T-cell (primary cell): ENCODE measurements around the gene LRRC25. TPM values are rescaled to one million over a fixed set of nuclear protein-coding genes. Genes with fewer than 3 reads are reported as not detected.
"Not testable (repeated sequence)": the region's sequence is repeated elsewhere in the genome, so short reads cannot be mapped to it uniquely, and the experiment has no call there.

Source experiments
- ATAC-seq, 4 experiments: fragments of 200-7000 bp in 3 of 4; fragments of 150-1000 bp in 1 of 4; cut with Tn5 transposase; replicated peaks in 1 of 4; 1 replicate in 3 of 4; 2 replicates in 1 of 4; pipeline ENCODE4 v1.10.0; 2021; ENCODE audit warnings: moderate library complexity in 3 of 4, mild to moderate bottlenecking in 2 of 4, moderate number of reproducible peaks in 1 of 4
- CTCF ChIA-PET, 2 donors: fragments of 300-600 bp; sonication (Branson Sonifier 250); formaldehyde crosslinking; loops; one replicate each; lab custom pipeline; 2022; ENCODE audit warnings: antibody characterized with exemption in 2 of 2; lab: Charles Lee
- POLR2A ChIA-PET, 2 donors: fragments of 300-600 bp; sonication (Branson Sonifier 250); formaldehyde crosslinking; loops; one replicate each; lab custom pipeline; 2022; ENCODE audit warnings: antibody characterized with exemption in 2 of 2; lab: Charles Lee
- DNase-seq, 35 experiments: peaks; one replicate each; pipeline versions ENCODE4 v3.0.0 to v3.0.0-alpha.2; 2013 to 2023
- H3K27ac ChIP-seq: one replicate; pipeline ENCODE4 v1.5.1; 2013; ENCODE audit warnings: low read length
- H3K27me3 ChIP-seq, 2 experiments: replicated peaks in 1 of 2; 1 replicate in 1 of 2; 2 replicates in 1 of 2; pipeline versions ENCODE4 v1.6.1 to v1.7.0; 2013; ENCODE audit warnings: low read length in 1 of 2, mixed read lengths in 1 of 2; ENCODE audit not compliant: control insufficient read depth in 2 of 2, insufficient read depth in 2 of 2; ENCODE audit errors: extremely low read depth in 1 of 2
- H3K36me3 ChIP-seq, 2 donors: 1 replicate in 1 of 2; 2 replicates in 1 of 2; pipeline versions ENCODE4 v1.6.1 to v1.7.0; 2013; ENCODE audit warnings: low read length in 1 of 2; ENCODE audit not compliant: control insufficient read depth in 2 of 2, insufficient read depth in 1 of 2; ENCODE audit errors: extremely low read depth in 1 of 2
- H3K4me1 ChIP-seq, 2 experiments: 1 replicate in 1 of 2; 2 replicates in 1 of 2; pipeline versions ENCODE4 v1.6.1 to v1.7.0; 2013; ENCODE audit warnings: low read length in 2 of 2, mixed read lengths in 1 of 2; ENCODE audit not compliant: insufficient read depth in 2 of 2, control insufficient read depth in 1 of 2; ENCODE audit errors: extremely low read depth in 1 of 2
- H3K4me3 ChIP-seq, 2 donors: 1 replicate in 1 of 2; 2 replicates in 1 of 2; pipeline versions ENCODE4 v1.5.1 to v1.7.0; 2013; ENCODE audit warnings: mild to moderate bottlenecking in 2 of 2, low read length in 1 of 2, moderate library complexity in 1 of 2; ENCODE audit not compliant: control insufficient read depth in 1 of 2; ENCODE audit errors: extremely low read depth in 1 of 2
- H3K9me3 ChIP-seq: 2 replicates; pipeline ENCODE4 v1.7.0; 2013
- H3K27ac Mint-ChIP-seq, 2 donors: one replicate each; pipeline ENCODE4 v1.8.0; 2020 to 2021; ENCODE audit warnings: mild to moderate bottlenecking in 2 of 2, mixed read lengths in 2 of 2
- H3K27me3 Mint-ChIP-seq, 2 donors: one replicate each; pipeline ENCODE4 v1.8.0; 2021 to 2022; ENCODE audit warnings: mixed read lengths in 2 of 2
- H3K36me3 Mint-ChIP-seq: one replicate; pipeline ENCODE4 v1.8.0; 2021; ENCODE audit warnings: mixed read lengths
- H3K4me1 Mint-ChIP-seq, 3 donors: one replicate each; pipeline ENCODE4 v1.8.0; 2020 to 2022; ENCODE audit warnings: mixed read lengths in 3 of 3, mild to moderate bottlenecking in 1 of 3
- H3K4me3 Mint-ChIP-seq, 3 donors: one replicate each; pipeline ENCODE4 v1.8.0; 2020 to 2022; ENCODE audit warnings: mild to moderate bottlenecking in 3 of 3, mixed read lengths in 3 of 3, moderate library complexity in 3 of 3
- H3K9me3 Mint-ChIP-seq, 3 donors: one replicate each; pipeline ENCODE4 v1.8.0; 2020 to 2022; ENCODE audit warnings: mixed read lengths in 3 of 3
- WGBS: methylation state at CpG from one replicate; pipeline ENCODE4 v1.1.5; 2013; ENCODE audit warnings: missing lambda C conversion rate; ENCODE audit not compliant: insufficient coverage; 5-methylcytosine and 5-hydroxymethylcytosine counted together
- total RNA-seq, 35 experiments: library from RNA in 6 of 35; stranded (reverse) in 6 of 35; fragments of 120-200 nt in 1 of 35; gene quantifications; one replicate each; pipeline versions ENCODE4 v1.2.1 to v1.2.4 and lab custom pipeline; 2013 to 2026

LRRC25 gene
- total RNA-seq, 5 donors from 2014 or later (not counting 1 experiment from before 2014, with no cell fraction given) = 0.16 to 0.33 (median 0.30) TPM; not detected in 2

DNA sequence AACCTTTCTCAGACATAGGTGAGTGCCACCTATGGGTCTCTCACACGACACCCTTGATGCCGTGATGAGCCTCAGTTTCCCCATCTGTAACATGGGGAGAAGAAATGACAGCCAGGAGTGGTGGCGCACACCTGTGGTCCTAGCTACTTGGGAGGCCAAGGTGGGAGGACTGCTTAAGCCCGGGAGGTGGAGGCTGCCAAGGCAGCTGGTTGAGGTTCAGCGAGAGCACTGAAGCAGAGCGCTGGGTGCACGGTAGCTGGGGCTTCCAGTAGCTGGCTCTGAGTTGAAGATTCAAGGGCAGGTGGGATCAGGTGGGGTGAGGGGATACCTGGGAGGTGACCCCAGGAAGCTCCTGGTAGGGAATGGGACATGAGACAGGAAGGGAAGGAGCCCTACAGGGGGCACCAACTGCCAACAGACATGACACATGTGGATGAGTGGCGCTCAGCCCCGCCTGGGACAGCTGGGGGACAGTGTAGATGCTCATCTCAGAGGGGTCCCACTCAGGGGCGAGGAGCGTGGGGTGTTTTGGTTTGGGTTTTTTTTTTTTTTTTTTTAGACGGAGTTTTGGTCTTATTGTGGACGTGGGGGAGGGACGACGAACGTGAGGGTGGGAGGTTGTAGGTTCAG lies 15.3 kb upstream of the LRRC25 start:
- Mint-ChIP-seq H3K4me3 (no peak overlapping the region), H3K4me1 (peaks cover 28 to 42% (median 39%) of the 10 kb centered on the region in 3 donors), H3K27me3 (peaks cover 14 to 21% of the 10 kb centered on the region in 2 donors), H3K36me3 (no peaks in the 10 kb centered on the region), H3K9me3 (no peaks in the 10 kb centered on the region), H3K27ac (no peak overlapping the region)
- no peaks in the 10 kb centered on the region for H3K9me3 ChIP-seq
- no peak for ATAC-seq
- 90% methylated on average over 8 of the region's 16 CpGs for WGBS
- H3K27me3 ChIP-seq = peaks cover 0 to 43% of the 10 kb centered on the region in 2 experiments
- POLR2A ChIA-PET = no interaction called here
- CTCF ChIA-PET = interaction anchor here (0.6 to 2.5 kb wide), 3 partner anchors 10 to 303 kb away, joined by 3 to 7 read pairs (median 6); no protein-coding TSS in a partner anchor
- H3K27ac ChIP-seq = no peak overlapping the region
- peaks cover 13 to 44% of the 10 kb centered on the region in 2 experiments for H3K4me1 ChIP-seq
- H3K4me3 ChIP-seq = no peak overlapping the region
- DNase-seq = no peak
- H3K36me3 ChIP-seq = no peaks in the 10 kb centered on the region

DNA sequence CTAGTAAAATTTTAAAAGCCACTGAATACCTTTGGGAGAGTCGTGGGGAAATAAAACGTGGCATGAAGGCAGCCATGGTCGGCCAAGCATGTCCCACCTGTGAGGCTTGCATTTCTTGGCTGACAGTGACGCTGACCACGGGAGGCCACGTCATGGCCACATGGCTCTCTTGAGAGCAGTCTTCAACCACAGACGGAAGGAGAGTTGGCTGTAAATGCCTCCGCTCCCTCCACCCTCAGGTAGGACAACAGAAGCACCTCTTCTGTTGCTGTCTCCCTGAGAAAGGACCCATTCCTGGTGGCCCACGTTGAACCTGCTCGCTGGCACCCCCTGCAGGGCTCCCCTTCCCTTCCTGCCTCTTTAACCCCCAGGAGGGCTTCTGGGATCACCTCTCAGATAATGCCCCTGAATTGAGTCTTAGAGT lies 10.6 kb upstream of the LRRC25 start:
- Histone ChIP-seq H3K4me1 (peaks cover 0 to 5% of the 10 kb centered on the region in 2 experiments), H3K27ac (no peak overlapping the region), H3K9me3 (no peaks in the 10 kb centered on the region), H3K36me3 (no peaks in the 10 kb centered on the region), H3K27me3 (peaks cover 0 to 16% of the 10 kb centered on the region in 2 experiments), H3K4me3 (no peak overlapping the region)
- H3K9me3 Mint-ChIP-seq = no peaks in the 10 kb centered on the region
- ChIA-PET CTCF (interaction anchor here in 1 of 2 donors (0.6 kb wide), 1 partner anchor 152 kb away, joined by 3 read pairs; no protein-coding TSS in a partner anchor), POLR2A (no interaction called here)
- ATAC-seq (peak in 1 of 4 experiments; percentile 13), DNase-seq (no peak)
- no peaks in the 10 kb centered on the region for H3K36me3 Mint-ChIP-seq
- H3K27me3 Mint-ChIP-seq = peaks cover 4 to 8% of the 10 kb centered on the region in 2 donors
- no peak overlapping the region for H3K4me3 Mint-ChIP-seq
- 48% methylated on average over 9 of the region's 10 CpGs for WGBS
- peaks cover 6% of the 10 kb centered on the region in 3 donors for H3K4me1 Mint-ChIP-seq
- H3K27ac Mint-ChIP-seq = no peak overlapping the region

DNA sequence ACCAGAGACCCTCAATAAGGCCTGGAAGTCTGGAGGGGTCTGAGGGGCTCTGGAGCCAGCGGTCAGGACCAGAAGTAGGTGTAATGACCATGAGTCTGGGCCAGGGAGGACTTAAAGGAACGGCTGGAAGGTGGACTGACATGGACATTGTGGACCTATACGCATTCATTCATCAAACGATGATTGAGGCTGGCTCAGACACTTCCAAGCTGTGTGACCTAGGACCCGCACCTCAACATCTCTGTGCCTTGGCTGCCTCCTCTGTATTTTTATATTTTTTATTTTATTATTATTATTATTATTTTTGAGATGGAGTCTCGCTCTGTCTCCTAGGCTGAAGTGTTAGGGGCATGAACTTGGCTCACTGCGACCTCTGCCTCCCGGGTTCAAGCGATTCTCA lies 9.3 kb upstream of the LRRC25 start:
- no peaks in the 10 kb centered on the region for H3K9me3 ChIP-seq
- peaks cover 6 to 8% (median 8%) of the 10 kb centered on the region in 3 donors for H3K4me1 Mint-ChIP-seq
- POLR2A ChIA-PET = interaction anchor here in 1 of 2 donors (0.6 kb wide), 1 partner anchor 197 kb away, joined by 3 read pairs; no protein-coding TSS in a partner anchor
- no peak overlapping the region for H3K4me3 ChIP-seq
- no peak for ATAC-seq
- no peak overlapping the region for H3K27ac Mint-ChIP-seq
- H3K36me3 Mint-ChIP-seq = no peaks in the 10 kb centered on the region
- peaks cover 0 to 5% of the 10 kb centered on the region in 2 experiments for H3K4me1 ChIP-seq
- H3K4me3 Mint-ChIP-seq = no peak overlapping the region
- WGBS = 79% methylated on average over 2 of the region's 9 CpGs
- H3K36me3 ChIP-seq = no peaks in the 10 kb centered on the region
- H3K27me3 ChIP-seq = peaks cover 0 to 12% of the 10 kb centered on the region in 2 experiments
- H3K9me3 Mint-ChIP-seq = no peaks in the 10 kb centered on the region
- peaks cover 0 to 4% of the 10 kb centered on the region in 2 donors for H3K27me3 Mint-ChIP-seq
- no peak for DNase-seq
- CTCF ChIA-PET = no interaction called here
- no peak overlapping the region for H3K27ac ChIP-seq

GRCh38 chr19:18405754-18406153 lies 8.3 kb upstream of the LRRC25 start:
- CTCF ChIA-PET = interaction anchor here in 1 of 2 donors (0.6 kb wide), 1 partner anchor 230 kb away, joined by 6 read pairs; no protein-coding TSS in a partner anchor
- H3K9me3 Mint-ChIP-seq, H3K4me1 ChIP-seq, H3K27me3 Mint-ChIP-seq, H3K36me3 Mint-ChIP-seq, H3K27ac ChIP-seq, H3K27ac Mint-ChIP-seq, H3K9me3 ChIP-seq, H3K36me3 ChIP-seq, H3K4me3 Mint-ChIP-seq, H3K4me3 ChIP-seq, POLR2A ChIA-PET, DNase-seq, ATAC-seq: not testable (repeated sequence)
- peaks cover 0 to 15% of the 10 kb centered on the region in 2 experiments for H3K27me3 ChIP-seq
- H3K4me1 Mint-ChIP-seq = peaks cover 5 to 10% (median 9%) of the 10 kb centered on the region in 3 donors
- WGBS = 89% methylated on average over 6 of the region's 11 CpGs

DNA sequence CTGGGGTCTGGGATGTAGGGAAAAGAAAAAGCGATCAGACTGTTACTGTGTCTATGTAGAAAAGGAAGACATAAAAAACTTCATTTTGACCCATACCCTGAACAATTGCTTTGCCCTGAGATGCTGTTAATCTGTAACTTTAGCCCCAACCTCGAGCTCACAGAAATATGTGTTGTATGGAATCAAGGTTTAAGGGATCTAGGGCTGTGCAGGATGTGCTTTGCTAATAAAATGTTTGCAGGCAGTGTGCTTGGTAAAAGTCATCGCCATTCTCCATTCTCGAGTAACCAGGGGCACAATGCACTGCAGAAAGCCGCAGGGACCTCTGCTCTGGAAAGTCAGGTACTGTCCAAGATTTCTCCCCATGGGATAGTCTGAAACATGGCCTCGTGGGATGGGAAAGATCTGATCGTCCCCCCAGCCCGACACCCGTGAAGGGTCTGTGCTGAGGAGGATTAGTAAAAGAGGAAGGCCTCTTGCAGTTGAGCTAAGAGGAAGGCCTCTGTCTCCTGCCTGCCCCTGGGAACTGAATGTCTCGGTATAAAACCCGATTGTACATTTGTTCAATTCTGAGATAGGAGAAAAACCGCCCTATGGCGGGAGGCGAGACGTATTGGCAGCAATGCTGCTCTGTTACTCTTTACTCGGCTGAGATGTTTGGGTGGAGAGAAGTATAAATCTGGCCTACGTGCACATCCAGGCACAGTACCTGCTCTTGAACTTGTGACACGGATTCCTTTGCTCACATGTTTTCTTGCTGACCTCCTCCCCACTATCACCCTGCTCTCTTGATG lies 5.2 kb upstream of the LRRC25 start:
- H3K27ac Mint-ChIP-seq, CTCF ChIA-PET: not testable (repeated sequence)
- 64% methylated on average over 9 of the region's 18 CpGs for WGBS

GRCh38 chr19:18401580-18402112 lies 4.2 kb upstream of the LRRC25 start:
- Mint-ChIP-seq H3K4me1 (peaks cover 3 to 12% (median 12%) of the 10 kb centered on the region in 3 donors), H3K27ac (no peak overlapping the region), H3K9me3 (no peaks in the 10 kb centered on the region), H3K27me3 (peaks cover 5 to 14% of the 10 kb centered on the region in 2 donors), H3K36me3 (no peaks in the 10 kb centered on the region), H3K4me3 (no peak overlapping the region)
- no peaks in the 10 kb centered on the region for H3K9me3 ChIP-seq
- ChIA-PET CTCF (no interaction called here), POLR2A (interaction anchor here in 1 of 2 donors (0.6 kb wide), 1 partner anchor 162 kb away, joined by 5 read pairs; no protein-coding TSS in a partner anchor)
- DNase-seq (peak in 1 of 35 experiments; percentile 54), ATAC-seq (no peak)
- no peaks in the 10 kb centered on the region for H3K36me3 ChIP-seq
- no peak overlapping the region for H3K27ac ChIP-seq
- no peak overlapping the region for H3K4me3 ChIP-seq
- H3K4me1 ChIP-seq = peaks cover 2 to 12% of the 10 kb centered on the region in 2 experiments
- peaks cover 0 to 37% of the 10 kb centered on the region in 2 experiments for H3K27me3 ChIP-seq
- 51% methylated on average over 6 of the region's 7 CpGs for WGBS

More for the DNA sequence above, 5.2 kb upstream of the LRRC25 start:
- POLR2A ChIA-PET, H3K4me1 ChIP-seq, ATAC-seq, H3K4me1 Mint-ChIP-seq, H3K4me3 Mint-ChIP-seq, H3K9me3 Mint-ChIP-seq, H3K36me3 Mint-ChIP-seq, H3K27ac ChIP-seq, H3K9me3 ChIP-seq, H3K4me3 ChIP-seq, DNase-seq, H3K36me3 ChIP-seq: not testable (repeated sequence)
- peaks cover 0 to 27% of the 10 kb centered on the region in 2 experiments for H3K27me3 ChIP-seq
- peaks cover 2 to 13% of the 10 kb centered on the region in 2 donors for H3K27me3 Mint-ChIP-seq
